ENCODE measurements around the gene BTN3A1.
"Not testable (repeated sequence)": the region's sequence is repeated elsewhere in the genome, so short reads cannot be mapped to it uniquely, and the experiment has no call there.

BTN3A1 gene

GRCh38 chr6:26401987-26402658 is at the start of gene BTN3A1:
Gene BTN3A1, plus strand, starts transcription at chr6:26402275. Its CDS starts 3,289 bp downstream, at chr6:26405564.
- peak; percentile 27 to 64 (median 55) for DNase-seq (ENCODE audit: low read depth in 3 of 3)

DNA sequence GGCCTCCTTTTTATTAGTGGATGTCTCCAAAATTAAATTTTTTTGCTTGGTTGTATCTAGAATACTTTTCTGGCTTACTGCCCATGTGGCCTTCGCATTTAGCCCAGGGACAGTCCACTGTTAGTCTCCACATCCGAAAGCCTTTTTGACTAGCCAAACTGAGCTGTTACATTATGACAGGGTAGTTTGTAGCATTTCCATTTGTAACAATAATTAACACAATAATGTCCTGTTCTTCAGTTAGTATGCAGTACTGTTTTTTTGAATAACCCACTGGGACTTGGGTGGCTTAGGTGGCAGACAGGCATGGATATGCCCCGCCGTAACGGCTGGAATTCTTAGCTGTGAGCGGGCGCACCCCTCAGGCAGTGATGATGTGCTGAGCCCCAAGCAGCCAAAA is 49.8 kb upstream of the BTN3A1 start:
- no peak for DNase-seq (ENCODE audit: low read depth in 3 of 3)

- no peak for DNase-seq (ENCODE audit: low read depth in 3 of 3)
Observed at GRCh38 chr6:26354162-26354561, 47.9 kb upstream of the BTN3A1 start.

GRCh38 chr6:26355366-26355765 is 46.7 kb upstream of the BTN3A1 start:
- no peak for DNase-seq (ENCODE audit: low read depth in 3 of 3)

DNA sequence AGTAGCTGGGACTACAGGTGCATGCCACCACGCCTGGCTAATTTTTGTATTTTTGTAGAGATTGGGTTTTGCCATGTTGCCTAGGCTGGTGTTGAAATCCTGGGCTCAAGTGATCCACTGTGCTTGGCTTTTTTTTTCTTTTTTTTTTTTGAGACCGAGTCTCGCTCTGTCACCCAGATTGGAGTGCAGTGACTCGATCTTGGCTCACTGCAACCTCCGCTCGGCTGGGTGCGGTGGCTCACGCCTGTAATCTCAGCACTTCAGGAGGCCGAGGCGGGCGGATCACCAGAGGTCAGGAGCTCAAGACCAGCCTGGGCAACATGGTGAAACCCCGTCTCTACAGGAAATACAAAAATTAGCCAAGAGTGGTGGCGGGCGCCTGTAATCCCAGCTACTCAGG is 44.5 kb upstream of the BTN3A1 start:
- DNase-seq (ENCODE audit: low read depth in 3 of 3), result not testable (repeated sequence)

- no peak for DNase-seq (ENCODE audit: low read depth in 3 of 3)
Observed at GRCh38 chr6:26358511-26358981, 43.5 kb upstream of the BTN3A1 start.

- DNase-seq (ENCODE audit: low read depth in 3 of 3), result no peak
Observed at GRCh38 chr6:26359765-26360164, 42.3 kb upstream of the BTN3A1 start.

DNA sequence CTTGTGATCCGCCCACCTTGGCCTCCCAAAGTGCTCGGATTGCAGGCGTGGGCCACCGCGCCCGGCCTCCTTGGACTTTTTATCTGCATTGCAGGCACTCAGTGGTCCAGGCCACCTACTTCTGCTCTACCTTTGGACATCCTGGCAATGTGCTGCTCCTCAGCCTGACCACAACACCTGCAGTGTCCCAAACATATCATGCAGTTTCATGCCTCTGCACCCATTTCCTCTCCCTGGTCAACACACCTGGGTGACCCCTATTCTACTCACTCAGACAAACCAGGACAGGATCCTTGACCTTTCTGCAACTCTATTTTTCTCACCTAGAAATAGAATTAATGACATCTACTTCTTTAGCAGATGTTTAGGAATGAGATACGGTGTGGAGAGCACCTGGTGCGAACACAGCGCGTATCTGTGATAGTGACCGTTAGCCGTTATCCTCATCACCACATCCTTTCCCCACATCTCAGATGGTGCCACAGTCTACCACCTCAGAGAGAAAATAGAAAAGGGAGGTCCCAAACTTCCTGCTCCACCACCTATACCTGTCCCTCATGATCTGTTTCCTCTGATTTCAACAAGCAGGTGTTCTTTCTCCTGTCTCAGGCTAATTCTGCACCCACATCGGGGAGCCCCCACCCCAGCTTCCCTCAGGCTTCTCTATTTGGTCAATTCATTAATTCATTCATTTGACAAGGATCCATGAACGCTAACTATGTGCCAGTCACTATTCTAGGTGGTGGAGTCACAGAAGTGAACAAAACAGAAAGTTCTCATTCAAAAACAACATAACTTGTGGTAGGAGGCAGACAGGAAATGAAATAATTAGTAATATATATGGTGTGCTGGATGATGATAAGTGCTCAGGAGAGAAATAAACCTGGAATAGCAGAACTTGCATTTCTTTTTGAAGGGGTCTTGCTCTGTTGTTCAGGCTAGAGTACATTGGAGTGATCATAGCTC is 41.3 kb upstream of the BTN3A1 start:
- no peak for DNase-seq (ENCODE audit: low read depth in 3 of 3)

- no peak for DNase-seq (ENCODE audit: low read depth in 3 of 3)
Observed at GRCh38 chr6:26361544-26361943, 40.5 kb upstream of the BTN3A1 start.

GRCh38 chr6:26362093-26362835 is 39.8 kb upstream of the BTN3A1 start:
- DNase-seq (ENCODE audit: low read depth in 3 of 3), result no peak

DNA sequence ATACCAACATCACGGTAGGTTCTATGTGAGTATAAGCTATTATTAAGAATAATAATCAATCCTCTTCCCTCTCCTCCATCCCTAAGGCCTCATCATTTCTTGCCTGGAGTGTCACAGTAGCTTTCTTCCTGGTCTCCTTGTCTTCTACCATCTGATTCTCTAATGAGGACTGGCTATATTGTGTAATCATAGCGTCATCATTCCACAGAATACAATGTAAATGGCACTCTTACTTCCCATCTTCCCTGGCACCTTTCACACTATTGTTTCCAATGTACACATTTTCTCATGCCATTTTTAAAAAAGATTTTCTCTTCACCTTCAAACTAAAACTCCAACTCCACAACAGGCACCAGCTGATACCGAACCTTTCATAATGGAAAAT is 39.2 kb upstream of the BTN3A1 start:
- no peak for DNase-seq (ENCODE audit: low read depth in 3 of 3)

DNA sequence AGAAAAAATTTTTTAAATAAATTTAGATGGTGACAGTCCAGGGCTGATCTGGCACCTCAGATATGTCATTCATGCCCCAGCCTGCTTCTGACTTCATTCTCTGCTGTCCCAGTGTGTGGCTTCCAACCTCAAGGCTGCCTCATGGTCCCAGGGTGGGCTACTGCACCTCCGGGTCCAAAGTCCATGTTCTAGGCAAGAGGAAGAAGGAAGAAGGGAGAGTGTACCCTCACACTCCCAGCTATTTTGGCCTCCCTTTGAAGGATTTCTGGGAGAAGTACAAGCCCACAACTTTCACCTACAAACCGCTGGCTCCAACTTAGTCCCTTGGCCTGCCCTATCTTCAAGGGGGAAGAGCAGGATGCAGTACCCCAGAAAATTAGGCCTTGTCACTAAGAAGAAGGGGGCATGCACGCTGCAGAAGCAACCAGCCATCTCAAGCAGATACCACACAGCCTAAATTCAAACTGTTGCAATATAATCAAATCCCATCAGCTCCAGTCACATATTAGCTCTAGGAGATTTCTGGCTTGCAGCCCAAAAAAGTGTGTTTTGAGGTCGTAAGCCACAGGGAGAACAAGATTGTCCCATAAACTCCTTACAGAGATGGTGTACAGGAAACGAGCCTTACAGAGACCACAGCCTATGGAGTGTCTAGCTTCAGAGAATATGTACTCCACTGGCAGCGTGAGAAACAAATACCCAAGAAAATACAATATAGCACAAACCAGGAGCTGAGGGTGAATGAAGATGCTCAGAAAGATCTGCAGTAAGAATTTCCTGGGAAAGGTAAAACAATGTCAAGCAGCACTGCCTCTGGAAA is 38.0 kb upstream of the BTN3A1 start:
- no peak for DNase-seq (ENCODE audit: low read depth in 3 of 3)

GRCh38 chr6:26365633-26365995 is 36.5 kb upstream of the BTN3A1 start:
- DNase-seq (ENCODE audit: low read depth in 3 of 3), result no peak

DNA sequence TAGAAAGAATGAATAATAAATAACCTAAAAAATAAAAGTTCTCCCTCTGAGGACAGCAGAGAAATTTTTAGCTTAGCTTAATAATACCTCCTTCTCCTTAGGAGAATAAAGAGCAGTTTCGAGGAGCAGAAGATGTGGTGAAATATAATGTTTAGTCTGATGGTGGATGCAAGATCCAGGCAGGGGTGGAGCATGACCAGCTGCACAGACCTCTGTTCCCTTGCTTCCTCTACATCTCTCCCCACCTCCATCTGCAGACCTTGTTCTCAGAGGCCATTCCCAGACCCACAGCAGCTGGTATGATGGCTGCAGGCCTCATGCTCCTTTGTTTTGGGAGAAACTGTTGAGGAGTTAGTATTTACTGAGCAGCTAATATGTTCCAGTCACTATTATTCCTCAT is 35.6 kb upstream of the BTN3A1 start:
- DNase-seq (ENCODE audit: low read depth in 3 of 3), result no peak

DNA sequence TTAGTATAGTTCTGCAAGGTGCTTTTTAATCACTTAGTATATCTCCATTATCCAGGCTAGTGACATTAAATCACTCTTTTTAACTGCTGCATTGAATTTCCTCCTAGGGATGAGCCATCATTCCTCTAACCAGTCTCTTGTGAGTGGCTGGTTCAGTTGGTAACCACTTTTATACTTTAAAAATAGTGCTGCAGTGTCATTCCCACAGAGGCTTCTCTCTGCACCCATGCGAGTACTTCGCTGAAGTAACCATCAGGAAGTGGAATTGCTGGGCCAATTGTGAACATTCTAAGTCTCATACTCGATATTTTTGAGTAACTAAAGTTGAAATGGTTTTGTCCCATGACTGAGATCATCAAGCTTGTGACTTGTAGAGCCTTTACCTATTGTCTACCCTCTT is 35.0 kb upstream of the BTN3A1 start:
- no peak for DNase-seq (ENCODE audit: low read depth in 3 of 3)

- DNase-seq (ENCODE audit: low read depth in 3 of 3), result not testable (repeated sequence)
Observed at GRCh38 chr6:26371813-26372212, 30.3 kb upstream of the BTN3A1 start.

- DNase-seq (ENCODE audit: low read depth in 3 of 3), result no peak
Observed at GRCh38 chr6:26372308-26373144, 29.5 kb upstream of the BTN3A1 start.

DNA sequence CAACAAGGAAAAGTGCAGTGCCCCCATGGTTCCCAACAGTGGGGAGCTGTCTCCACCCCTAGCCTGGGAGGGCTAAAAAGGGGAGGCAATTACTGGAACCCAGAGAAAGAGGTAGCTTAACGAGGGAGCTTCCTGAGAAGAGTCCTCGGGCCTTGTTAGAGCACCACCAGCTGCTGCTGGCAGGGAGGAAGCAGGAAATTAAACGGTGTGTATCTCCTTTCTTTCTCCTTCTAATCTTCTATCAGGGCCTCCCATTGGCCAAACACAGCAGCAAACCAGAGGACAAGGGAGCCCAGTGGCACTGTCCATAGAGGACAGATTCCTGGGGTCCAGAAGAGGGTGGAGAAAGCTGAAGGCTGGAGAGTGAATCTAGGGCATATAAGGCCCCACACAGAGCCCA is 26.8 kb upstream of the BTN3A1 start:
- DNase-seq (ENCODE audit: low read depth in 3 of 3), result no peak

GRCh38 chr6:26377719-26378118 is 24.4 kb upstream of the BTN3A1 start:
- DNase-seq (ENCODE audit: low read depth in 3 of 3), result no peak

GRCh38 chr6:26378143-26378542 is 23.9 kb upstream of the BTN3A1 start:
- DNase-seq (ENCODE audit: low read depth in 3 of 3), result not testable (repeated sequence)

Measured in stimulated activated CD4-positive, alpha-beta T cell treated with anti-CD3 and anti-CD28 coated beads, TNF-alpha, amount 100 ng/mL, for 24 hours (primary cell).